ENCODE measurements around the gene FAM149A. TPM values are rescaled to one million over a fixed set of nuclear protein-coding genes. Genes with fewer than 3 reads are reported as not detected.

Gene FAM149A
- total and polyA plus RNA-seq, 2 donors (not counting 3 experiments of a cell fraction or from before 2014, with no cell fraction given) = 0.08 to 0.20 TPM

DNA sequence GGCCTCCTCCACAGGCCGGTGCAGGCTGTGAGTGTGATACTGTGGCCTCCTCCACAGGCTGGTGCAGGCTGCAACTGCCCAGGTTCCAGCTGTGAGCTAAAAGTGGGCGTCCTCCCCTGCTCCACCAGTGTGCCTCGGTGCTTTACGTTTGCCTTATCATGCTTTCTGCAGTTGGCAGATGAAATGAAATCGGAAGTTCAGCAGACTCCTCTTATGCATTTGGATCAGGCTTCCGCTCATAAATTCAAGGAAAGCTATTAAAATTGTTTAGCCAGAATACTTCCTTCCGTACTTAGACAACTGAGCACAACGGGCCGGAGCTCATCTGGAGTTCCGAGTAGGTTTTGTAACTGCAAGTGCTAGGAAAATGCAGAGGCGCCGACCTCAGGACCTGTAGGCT is 98.9 kb downstream of the FAM149A start:
- BruUV-seq (replicated peaks) = no TSS peak
- Histone ChIP-seq H2AFZ (ENCODE audit: low read depth, low read length) (no peak overlapping the region), H3K27me3 (ENCODE audit: control insufficient read depth in 2 of 2, insufficient read depth in 2 of 2, low read length in 2 of 2) (no peaks in the 10 kb centered on the region), H3K9ac (replicated peaks; ENCODE audit: extremely low read depth, insufficient read depth, low read length) (no peak overlapping the region), H3K9me3 (replicated peaks; ENCODE audit: control insufficient read depth, insufficient read depth, low read length) (no peaks in the 10 kb centered on the region), H3K4me1 (ENCODE audit: control insufficient read depth, extremely low read depth, insufficient read depth, low read length) (no peaks in the 10 kb centered on the region), H3K4me3 (replicated peaks in 1 of 3; ENCODE audit: insufficient read depth in 1 of 3, low read depth in 1 of 3, low read length in 3 of 3) (no peak overlapping the region), H3K79me2 (ENCODE audit: control insufficient read depth, insufficient read depth, low read length) (no peaks in the 10 kb centered on the region), H3K36me3 (ENCODE audit: control insufficient read depth in 2 of 2, extremely low read depth in 1 of 2, insufficient read depth in 2 of 2, low read length in 2 of 2) (no peaks in the 10 kb centered on the region), H3K9me1 (replicated peaks; ENCODE audit: control insufficient read depth, extremely low read depth, insufficient read depth, low read length) (no peaks in the 10 kb centered on the region), H4K20me1 (replicated peaks; ENCODE audit: control insufficient read depth, extremely low read depth, insufficient read depth, low read length) (no peaks in the 10 kb centered on the region), H3K4me2 (ENCODE audit: insufficient read depth, low read length) (peak overlapping the region; percentile 28), H3K27ac (ENCODE audit: insufficient read depth, low read depth, low read length) (no peak overlapping the region)
- DNase-seq (ENCODE audit: low read depth, low spot score) (peak; percentile 23), FAIRE-seq (no peak)
- ChIA-PET CTCF (interaction anchor here (1.2 to 1.4 kb wide), 2 partner anchors 11 to 136 kb away, joined by 5 to 9 read pairs; partner anchors contain the start of gene CYP4V2), POLR2A (no interaction called here)
- dilution Hi-C loops (cut with MboI; ENCODE audit: extremely low pct_ligation_motif_present, low sequenced_read_pairs) = no loop called here
- no peak for TF ChIP-seq EZH2 (IDR thresholded peaks at IDR 0.05; ENCODE audit: borderline replicate concordance, low read depth, low read length, severe bottlenecking)
- TF ChIP-seq GATA2 (IDR thresholded peaks at IDR 0.05; ENCODE audit: insufficient read depth, insufficient read length, low read depth, low read length) = peak; percentile 27
- intact Hi-C loops (cut with micrococcal nuclease) = loop anchor here (1.0 kb wide), 2 partner anchors 11 to 135 kb away; no protein-coding TSS in a partner anchor

DNA sequence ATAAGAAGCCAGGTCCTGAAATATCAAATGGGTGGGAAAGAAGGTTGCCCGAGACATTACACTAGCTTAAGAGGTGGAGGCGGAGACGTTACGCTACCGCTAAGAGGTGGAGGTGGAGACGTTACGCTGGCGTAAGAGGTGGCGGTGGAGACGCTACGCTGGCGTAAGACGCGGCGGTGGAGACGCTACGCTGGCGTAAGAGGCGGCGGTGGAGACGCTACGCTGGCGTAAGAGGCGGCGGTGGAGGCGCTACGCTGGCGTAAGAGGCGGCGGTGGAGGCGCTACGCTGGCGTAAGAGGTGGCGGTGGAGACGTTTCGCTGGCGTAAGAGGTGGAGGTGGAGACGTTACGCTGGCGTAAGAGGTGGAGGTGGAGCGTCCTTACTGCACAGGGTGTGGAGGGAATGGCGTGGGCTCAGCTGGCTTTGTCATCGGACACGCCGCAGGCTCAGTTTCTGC is 99.6 kb downstream of the FAM149A start:
- FAIRE-seq = no peak
- BruUV-seq (replicated peaks) = no TSS peak
- Histone ChIP-seq H3K4me1 (ENCODE audit: control insufficient read depth, extremely low read depth, insufficient read depth, low read length) (no peaks in the 10 kb centered on the region), H3K9me3 (replicated peaks; ENCODE audit: control insufficient read depth, insufficient read depth, low read length) (no peaks in the 10 kb centered on the region), H4K20me1 (replicated peaks; ENCODE audit: control insufficient read depth, extremely low read depth, insufficient read depth, low read length) (no peaks in the 10 kb centered on the region), H3K27me3 (ENCODE audit: control insufficient read depth in 2 of 2, insufficient read depth in 2 of 2, low read length in 2 of 2) (no peaks in the 10 kb centered on the region), H3K36me3 (ENCODE audit: control insufficient read depth in 2 of 2, extremely low read depth in 1 of 2, insufficient read depth in 2 of 2, low read length in 2 of 2) (no peaks in the 10 kb centered on the region), H3K79me2 (ENCODE audit: control insufficient read depth, insufficient read depth, low read length) (no peaks in the 10 kb centered on the region), H3K9me1 (replicated peaks; ENCODE audit: control insufficient read depth, extremely low read depth, insufficient read depth, low read length) (no peaks in the 10 kb centered on the region), H3K27ac (ENCODE audit: insufficient read depth, low read depth, low read length) (no peak overlapping the region), H3K4me3 (replicated peaks in 1 of 3; ENCODE audit: insufficient read depth in 1 of 3, low read depth in 1 of 3, low read length in 3 of 3) (peak overlapping the region in 1 of 3 experiments; percentile 58), H3K9ac (replicated peaks; ENCODE audit: extremely low read depth, insufficient read depth, low read length) (no peak overlapping the region), H3K4me2 (ENCODE audit: insufficient read depth, low read length) (peak overlapping the region; percentile 48), H2AFZ (ENCODE audit: low read depth, low read length) (no peak overlapping the region)
- CTCF ChIA-PET = interaction anchor here (1.2 to 1.4 kb wide), 2 partner anchors 12 to 136 kb away, joined by 5 to 9 read pairs; partner anchors contain the start of gene CYP4V2
- dilution Hi-C loops (cut with MboI; ENCODE audit: extremely low pct_ligation_motif_present, low sequenced_read_pairs) (no loop called here), intact Hi-C loops (cut with micrococcal nuclease) (no loop called here)
- TF ChIP-seq POLR2AphosphoS5 (IDR thresholded peaks at IDR 0.05; ENCODE audit: insufficient read depth, low read depth, low read length) (no peak), FOS (IDR thresholded peaks at IDR 0.05; ENCODE audit: borderline replicate concordance, insufficient read depth, low read length) (no peak), MAX (IDR thresholded peaks at IDR 0.05; ENCODE audit: insufficient read depth, insufficient read length) (no peak), GATA2 (IDR thresholded peaks at IDR 0.05; ENCODE audit: insufficient read depth, insufficient read length, low read depth, low read length) (no peak)
- TF ChIP-seq, protein P1, sequence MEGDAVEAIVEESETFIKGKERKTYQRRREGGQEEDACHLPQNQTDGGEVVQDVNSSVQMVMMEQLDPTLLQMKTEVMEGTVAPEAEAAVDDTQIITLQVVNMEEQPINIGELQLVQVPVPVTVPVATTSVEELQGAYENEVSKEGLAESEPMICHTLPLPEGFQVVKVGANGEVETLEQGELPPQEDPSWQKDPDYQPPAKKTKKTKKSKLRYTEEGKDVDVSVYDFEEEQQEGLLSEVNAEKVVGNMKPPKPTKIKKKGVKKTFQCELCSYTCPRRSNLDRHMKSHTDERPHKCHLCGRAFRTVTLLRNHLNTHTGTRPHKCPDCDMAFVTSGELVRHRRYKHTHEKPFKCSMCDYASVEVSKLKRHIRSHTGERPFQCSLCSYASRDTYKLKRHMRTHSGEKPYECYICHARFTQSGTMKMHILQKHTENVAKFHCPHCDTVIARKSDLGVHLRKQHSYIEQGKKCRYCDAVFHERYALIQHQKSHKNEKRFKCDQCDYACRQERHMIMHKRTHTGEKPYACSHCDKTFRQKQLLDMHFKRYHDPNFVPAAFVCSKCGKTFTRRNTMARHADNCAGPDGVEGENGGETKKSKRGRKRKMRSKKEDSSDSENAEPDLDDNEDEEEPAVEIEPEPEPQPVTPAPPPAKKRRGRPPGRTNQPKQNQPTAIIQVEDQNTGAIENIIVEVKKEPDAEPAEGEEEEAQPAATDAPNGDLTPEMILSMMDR (IDR thresholded peaks at IDR 0.05; ENCODE audit: extremely low read depth in 1 of 2, insufficient read depth in 1 of 2, low read depth in 1 of 2, low read length in 2 of 2) = no peak
- DNase-seq (ENCODE audit: low read depth, low spot score) = peak; percentile 4
- POLR2A ChIA-PET = no interaction called here

Measured in endothelial cell of umbilical vein (primary cell).